GM12878 (cell line): ENCODE results near the gene HIP1. TPM values are rescaled to one million over a fixed set of nuclear protein-coding genes. Genes with fewer than 3 reads are reported as not detected.

Experiments
- ATAC-seq: fragments of 200-7000 bp; cut with Tn5 transposase; 3 replicates; pipeline ENCODE4 v1.9.1; 2020; ENCODE audit warnings: mild to moderate bottlenecking, moderate library complexity
- BruUV-seq: library from RNA; stranded (reverse); fragments of 400-500 nt; replicated peaks from 2 replicates; lab custom pipeline; 2021; lab: Mats Ljungman, UMichigan
- CTCF ChIA-PET: fragments of 300-600 bp; sonication (Branson Sonifier 250); formaldehyde crosslinking; extraction: SDS; loops from one replicate; lab custom pipeline; 2021; ENCODE audit warnings: inconsistent platforms; lab: Yijun Ruan, JAX
- POLR2A ChIA-PET: fragments of 350-600 bp; formaldehyde crosslinking; extraction: SDS; loops from one replicate; lab custom pipeline; 2021; ENCODE audit warnings: inconsistent platforms; lab: Charles Lee
- RAD21 ChIA-PET: fragments of 300-600 bp; sonication (Branson Sonifier 250); formaldehyde crosslinking; loops from one replicate; lab custom pipeline; 2023; ENCODE audit warnings: antibody characterized with exemption; ENCODE audit not compliant: unreplicated experiment; lab: Charles Lee
- SMC1A ChIA-PET: fragments of 300-600 bp; sonication (Branson Sonifier 250); formaldehyde crosslinking; loops from one replicate; lab custom pipeline; 2023; ENCODE audit not compliant: unreplicated experiment, uncharacterized antibody; lab: Charles Lee
- DNase-seq: peaks from one replicate; pipeline ENCODE4 v3.0.0-alpha.2; 2011; ENCODE audit warnings: low read depth, low spot score
- FAIRE-seq: peaks from 3 replicates; lab custom pipeline; 2011; peaks lifted over from hg19 to GRCh38; lab: Jason Lieb, UNC
- H2AFZ ChIP-seq: 2 replicates; pipeline ENCODE4 v1.6.0; 2011; ENCODE audit warnings: low read depth, low read length, control low read depth; ENCODE audit not compliant: control insufficient read depth
- H3K27ac ChIP-seq: 2 replicates; pipeline ENCODE4 v1.5.1; 2011; ENCODE audit warnings: control low read depth; ENCODE audit not compliant: control insufficient read depth, insufficient read depth
- H3K27me3 ChIP-seq, 2 experiments: replicated peaks in 1 of 2; 2 replicates each; pipeline versions ENCODE4 v1.6.0 to v1.6.1; 2011; ENCODE audit warnings: low read length in 1 of 2; ENCODE audit not compliant: control insufficient read depth in 2 of 2, insufficient read depth in 2 of 2
- H3K36me3 ChIP-seq, 2 experiments: 2 replicates each; pipeline ENCODE4 v1.5.1; 2011; ENCODE audit warnings: low read length in 1 of 2; ENCODE audit not compliant: control insufficient read depth in 2 of 2, insufficient read depth in 2 of 2
- H3K4me1 ChIP-seq: 2 replicates; pipeline ENCODE4 v1.6.1; 2011; ENCODE audit warnings: mild to moderate bottlenecking, low read length, moderate library complexity, mixed read lengths; ENCODE audit not compliant: control insufficient read depth, insufficient read depth
- H3K4me2 ChIP-seq: 2 replicates; pipeline ENCODE4 v1.6.0; 2011; ENCODE audit warnings: control low read depth; ENCODE audit not compliant: control insufficient read depth, insufficient read depth
- H3K4me3 ChIP-seq: fragments of 200-600 bp; sonication (generic); 2 replicates; pipeline ENCODE4 v1.5.1; 2016
- H3K79me2 ChIP-seq: 2 replicates; pipeline ENCODE4 v1.6.0; 2011; ENCODE audit warnings: low read length; ENCODE audit not compliant: control insufficient read depth, insufficient read depth
- H3K9ac ChIP-seq: 2 replicates; pipeline ENCODE4 v1.8.0; 2011; ENCODE audit warnings: low read length, control low read depth, mixed read lengths; ENCODE audit not compliant: control insufficient read depth, insufficient read depth
- H3K9me3 ChIP-seq: replicated peaks from 3 replicates; pipeline ENCODE4 v1.5.1; 2011; ENCODE audit warnings: mild to moderate bottlenecking, low read length; ENCODE audit not compliant: control insufficient read depth, insufficient read depth
- H4K20me1 ChIP-seq: 2 replicates; pipeline ENCODE4 v1.6.0; 2011; ENCODE audit not compliant: control insufficient read depth, insufficient read depth
- BCL11A ChIP-seq: IDR thresholded peaks from 2 replicates; pipeline ENCODE4 v1.6.1; 2011; ENCODE audit warnings: low read depth, low read length
- CBX3 ChIP-seq: fragments of 200-600 bp; sonication (generic); IDR thresholded peaks from 2 replicates; pipeline ENCODE4 v1.6.1; 2016; ENCODE audit warnings: low read depth, borderline replicate concordance
- EED ChIP-seq: sonication (generic); IDR thresholded peaks from 2 replicates; pipeline ENCODE4 v1.6.1; 2016; ENCODE audit warnings: antibody characterized with exemption, low read depth
- HSF1 ChIP-seq: fragments of 150-350 bp; IDR thresholded peaks from 2 replicates; pipeline ENCODE4 v1.6.1; 2014; ENCODE audit warnings: mild to moderate bottlenecking, low read depth, low read length
- IRF4 ChIP-seq: IDR thresholded peaks from 2 replicates; pipeline ENCODE4 v1.6.1; 2011; ENCODE audit warnings: low read depth, low read length
- KAT2A ChIP-seq: conservative IDR thresholded peaks from 2 replicates; pipeline ENCODE4 v1.6.1; 2011; ENCODE audit warnings: low read depth, low read length; ENCODE audit not compliant: control insufficient read depth
- MLLT1 ChIP-seq: fragments of 450-650 bp; IDR thresholded peaks from 2 replicates; pipeline ENCODE4 v1.6.1; 2016; ENCODE audit warnings: mild to moderate bottlenecking
- MTA2 ChIP-seq: fragments of 450-650 bp; IDR thresholded peaks from 2 replicates; pipeline ENCODE4 v1.6.1; 2016; ENCODE audit warnings: low read depth, mild to moderate bottlenecking, moderate library complexity
- MYB ChIP-seq: fragments of 150-350 bp; IDR thresholded peaks from 2 replicates; pipeline ENCODE4 v1.6.1; 2014; ENCODE audit warnings: mild to moderate bottlenecking, low read depth, low read length, borderline replicate concordance
- NFXL1 ChIP-seq: fragments of 450-650 bp; IDR thresholded peaks from 2 replicates; pipeline ENCODE4 v1.6.1; 2017; ENCODE audit warnings: antibody characterized with exemption, mild to moderate bottlenecking, borderline replicate concordance
- PAX5 ChIP-seq: IDR thresholded peaks from 2 replicates; pipeline ENCODE4 v1.6.1; 2011; ENCODE audit warnings: low read depth, low read length, borderline replicate concordance
- POLR2AphosphoS5 ChIP-seq: IDR thresholded peaks from 2 replicates; pipeline ENCODE4 v1.6.1; 2011; ENCODE audit warnings: mild to moderate bottlenecking, low read length, inconsistent platforms
- ZNF592 ChIP-seq: fragments of 450-650 bp; IDR thresholded peaks from 2 replicates; pipeline ENCODE4 v1.6.1; 2017; ENCODE audit warnings: mild to moderate bottlenecking, moderate library complexity
- WGBS: methylation state at CpG from one replicate; pipeline ENCODE4 v1.1.6; 2016; ENCODE audit warnings: low lambda C conversion rate; ENCODE audit not compliant: insufficient replicate concordance, insufficient coverage; ENCODE audit errors: missing lambda C conversion rate; 5-methylcytosine and 5-hydroxymethylcytosine counted together
- in situ Hi-C: fragments of 300-500 bp; cut with MboI; formaldehyde crosslinking; loops from 9 replicates; pipeline ENCODE4 v1.14.3; 2018; ENCODE audit warnings: mixed read lengths
- intact Hi-C: fragments of 100-400 bp; cut with micrococcal nuclease; formaldehyde crosslinking; loops from one replicate; pipeline ENCODE4 v1.14.2; 2022; ENCODE audit not compliant: unreplicated experiment
- polyA plus RNA-seq, 11 experiments: library from polyadenylated mRNA; depleted of rRNA in 4 of 11; unstranded in 6 of 11; stranded (reverse) in 5 of 11; fragments of >200 nt; fragmentation: Nextera tagmentation in 4 of 11; fragmentation: Illumina TruSeq in 1 of 11; extraction: Ambion mirVana in 4 of 11; extraction: Trizol in 1 of 11; gene quantifications; 1 replicate in 1 of 11; 2 replicates in 10 of 11; pipeline versions ENCODE4 v1.2.1 to v1.2.3, GENCODE V29; 2011 to 2016; ENCODE audit warnings: inconsistent platforms in 2 of 11, missing spikeins in 2 of 11, low read depth in 1 of 11
- total RNA-seq, 4 experiments: library from RNA; depleted of rRNA in 3 of 4; stranded (reverse); fragments of >200 nt in 3 of 4; fragmentation: Illumina TruSeq in 1 of 4; extraction: Trizol in 1 of 4; gene quantifications; 2 replicates each; pipeline versions ENCODE4 v1.2.1 to v1.2.3, GENCODE V29; 2013 to 2021

HIP1 gene
- total and polyA plus RNA-seq, 10 of the 15 experiments (the other 5 are each of a cell fraction or from before 2014, with no cell fraction given): 1.2 to 9.7 (median 3.2) TPM

- POLR2A ChIA-PET: interaction anchor here (0.7 kb wide), 1 partner anchor 29 kb away, joined by 3 read pairs; no protein-coding TSS in a partner anchor
- Histone ChIP-seq H2AFZ (no peak overlapping the region), H3K36me3 (no peaks in the 10 kb centered on the region), H3K4me1 (peaks cover under 1% of the 10 kb centered on the region; the same call in 1 of the 2 replicates), H3K27ac (no peak overlapping the region), H3K4me2 (no peak overlapping the region), H3K79me2 (no peaks in the 10 kb centered on the region), H3K9ac (no peak overlapping the region), H3K9me3 (no peaks in the 10 kb centered on the region), H3K4me3 (no peak overlapping the region), H4K20me1 (no peaks in the 10 kb centered on the region), H3K27me3 (no peaks in the 10 kb centered on the region)
- CTCF ChIA-PET: interaction anchor here (0.6 to 0.9 kb wide), 2 partner anchors 13 to 49 kb away, joined by 3 to 6 read pairs; no protein-coding TSS in a partner anchor
- in situ Hi-C loops (no loop called here), intact Hi-C loops (no loop called here)
- 65% methylated on average over 10 of the region's 10 CpGs for WGBS
- RAD21 ChIA-PET: no interaction called here
- ATAC-seq: no peak
- SMC1A ChIA-PET: interaction anchor here (0.5 to 1.0 kb wide), 2 partner anchors 17 to 137 kb away, joined by 3 read pairs; no protein-coding TSS in a partner anchor
- BruUV-seq: no TSS peak
- no peak for DNase-seq
- no peak for FAIRE-seq
- TF ChIP-seq MTA2: no peak
- TF ChIP-seq HSF1: no peak
- no peak for TF ChIP-seq EED
- TF ChIP-seq CBX3: no peak
- TF ChIP-seq NFXL1: no peak
- TF ChIP-seq PAX5: no peak
- TF ChIP-seq POLR2AphosphoS5: no peak
- TF ChIP-seq MYB: no peak
- TF ChIP-seq ZNF592: no peak
- no peak for TF ChIP-seq BCL11A
- TF ChIP-seq IRF4: no peak
- TF ChIP-seq MLLT1: no peak
- no peak for TF ChIP-seq KAT2A
These were observed 20.2 kb downstream of the HIP1 start for GRCh38 chr7:75718390-75719031.
